ENCODE results near the gene PTDSS2.
"Not testable (repeated sequence)": the region's sequence is repeated elsewhere in the genome, so short reads cannot be mapped to it uniquely, and the experiment has no call there.

PTDSS2 gene

DNA sequence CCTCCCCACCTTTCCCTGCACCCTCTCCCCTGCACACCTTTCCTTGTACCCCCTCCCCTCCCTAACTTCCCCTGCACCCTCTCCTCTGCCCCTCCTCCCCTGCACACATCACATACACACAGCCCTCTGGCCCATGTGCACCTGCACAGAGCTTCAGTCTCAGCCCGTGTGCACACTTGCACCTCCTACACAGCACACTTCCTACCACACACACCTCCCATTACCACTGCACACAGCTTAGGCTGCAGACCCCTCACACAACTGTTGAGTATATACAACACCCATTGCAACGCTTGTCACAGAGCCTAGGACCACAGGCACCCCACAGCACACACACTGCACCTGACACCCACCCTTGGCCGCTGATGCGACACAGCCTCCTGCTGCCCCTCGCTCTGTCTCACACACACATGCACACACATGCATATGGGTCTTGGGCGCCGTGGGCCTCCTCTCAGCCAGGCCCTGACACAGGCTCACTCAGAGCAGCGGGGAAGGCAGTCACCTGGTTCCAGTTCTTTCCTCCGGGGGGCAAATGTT, 35.7 kb upstream of the PTDSS2 start:
- no peak for DNase-seq (ENCODE audit: low spot score)

DNA sequence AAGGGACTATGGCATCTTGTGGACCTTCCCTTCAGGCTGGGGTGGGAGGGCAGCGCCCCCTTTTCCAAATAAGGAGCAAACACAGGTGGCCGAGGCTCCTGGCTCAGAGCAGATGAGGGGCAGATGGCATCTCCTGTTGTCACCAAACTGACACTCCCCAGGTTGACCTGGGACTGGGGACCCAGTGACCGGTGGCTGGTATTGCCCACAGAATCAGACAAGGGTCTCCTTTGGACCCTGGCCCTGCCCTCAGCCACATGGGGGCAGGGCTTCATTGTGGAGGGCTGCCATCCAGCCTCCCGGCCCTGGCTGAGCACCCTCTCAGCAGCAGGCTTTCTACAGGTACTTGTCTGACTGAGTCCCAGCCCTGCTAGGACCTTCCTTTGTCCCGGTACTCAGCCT, 34.4 kb upstream of the PTDSS2 start:
- no peak for DNase-seq (ENCODE audit: low spot score)

DNA sequence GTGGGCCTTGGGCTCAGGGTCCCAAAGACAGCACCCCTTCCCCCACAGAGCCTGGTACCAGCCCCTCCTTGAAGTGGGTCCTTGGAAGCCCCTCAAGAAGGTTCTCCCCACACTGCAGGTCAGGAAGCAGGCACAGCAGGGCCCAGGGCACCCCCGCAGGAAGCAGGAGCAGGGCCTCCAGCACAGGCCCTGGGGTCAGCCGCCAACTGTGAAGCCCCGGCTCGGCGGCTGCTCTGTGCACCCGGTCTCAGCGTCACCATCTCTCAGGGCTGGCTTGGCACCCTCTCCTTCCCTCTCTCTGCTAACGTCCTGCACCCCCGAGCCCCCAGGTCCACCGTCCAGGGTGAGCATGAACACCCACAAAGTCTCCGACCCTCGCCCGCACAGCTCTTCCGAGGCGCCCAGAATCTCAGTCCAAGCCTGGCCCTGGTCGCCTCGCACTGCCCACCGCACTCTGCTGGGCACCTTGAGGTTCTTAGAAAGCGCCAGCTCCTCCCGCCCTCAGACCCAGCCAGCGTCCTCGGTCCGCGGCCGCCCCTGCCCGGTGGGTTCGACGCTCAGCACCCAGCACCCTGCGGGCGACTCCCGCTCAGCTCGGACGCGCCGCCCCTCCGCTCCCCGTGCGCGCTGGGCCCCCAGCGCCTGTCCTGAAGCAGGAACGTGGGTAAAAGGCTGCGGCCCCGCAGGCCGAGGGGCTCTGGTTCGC, 33.9 kb upstream of the PTDSS2 start:
- no peak for DNase-seq (ENCODE audit: low spot score)

DNA sequence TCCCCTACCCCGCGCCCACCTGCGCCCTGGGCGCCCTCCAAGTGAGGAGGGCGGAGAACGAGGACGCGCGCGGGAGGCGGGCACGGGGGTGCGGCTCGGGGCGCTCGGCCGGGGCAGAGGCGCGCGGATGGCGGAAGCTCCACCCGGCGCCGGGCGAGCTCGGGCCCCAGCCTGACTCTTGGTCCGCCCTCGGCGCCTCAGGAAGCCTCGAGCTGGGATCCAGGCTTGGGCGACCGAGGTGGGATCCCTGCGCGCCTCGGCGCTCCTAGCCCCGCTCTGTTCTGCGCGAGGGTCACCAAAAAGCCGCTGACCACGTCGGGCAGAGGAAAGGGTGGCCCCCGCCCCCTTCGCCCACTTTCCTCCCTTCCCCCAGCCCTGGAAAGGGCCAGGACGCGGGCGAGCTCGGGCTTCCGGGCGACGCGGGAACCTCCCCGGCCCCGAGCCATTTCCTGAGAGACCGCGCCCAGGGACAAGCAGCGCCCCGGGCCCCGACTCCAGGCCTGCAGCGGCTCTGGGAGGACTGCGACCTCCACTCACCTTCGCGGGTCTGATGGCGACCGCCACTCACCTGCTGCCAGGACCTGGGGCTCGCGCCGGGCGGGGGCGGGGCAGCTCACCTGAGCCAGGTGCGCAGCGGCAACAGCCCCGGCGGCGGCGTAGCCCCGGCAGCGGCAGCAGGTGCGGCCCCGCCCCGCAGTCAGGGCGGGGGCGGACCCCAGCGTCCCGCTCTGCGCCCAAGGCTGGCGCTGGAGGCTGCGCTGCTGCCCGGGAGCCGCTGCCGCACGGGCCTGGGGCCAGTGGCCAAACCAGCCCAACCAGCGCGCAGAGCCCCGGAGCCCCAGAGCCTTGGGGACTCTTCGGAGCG, 33.1 kb upstream of the PTDSS2 start:
- peak; percentile 49 for DNase-seq (ENCODE audit: low spot score)

DNA sequence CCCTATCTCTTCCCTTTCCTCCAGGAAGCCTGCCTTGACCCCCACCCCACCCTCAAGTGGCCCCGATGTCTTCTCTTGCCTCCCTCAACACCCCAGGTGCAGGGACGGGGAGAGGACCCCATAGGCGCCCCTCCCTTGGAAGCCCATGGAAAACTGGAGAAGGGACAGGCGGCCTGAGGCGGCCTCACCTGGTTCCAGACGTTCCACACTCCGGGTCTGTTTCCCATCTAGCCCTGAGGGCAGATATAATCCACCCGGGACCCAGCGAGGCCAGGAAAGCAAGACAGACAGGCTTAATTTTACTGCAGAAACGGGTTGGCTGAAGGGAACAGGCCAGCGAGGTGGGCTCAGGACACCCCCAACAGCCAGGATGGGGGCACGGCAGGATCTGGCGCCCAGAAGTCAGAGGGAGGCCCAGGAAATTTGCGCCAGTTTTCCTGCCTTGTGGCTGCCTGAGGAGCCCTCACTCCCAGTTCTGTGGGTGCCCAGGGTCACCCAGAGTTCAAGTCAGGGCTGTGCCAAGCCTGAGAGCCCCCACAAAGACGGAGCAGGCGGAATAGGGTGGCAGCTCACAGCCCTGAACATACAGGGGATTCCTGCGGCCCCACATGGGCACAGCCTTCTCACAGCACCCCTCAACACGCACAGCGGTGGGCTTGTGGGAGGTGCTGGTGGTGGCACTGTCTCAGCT, 32.3 kb upstream of the PTDSS2 start:
- no peak for DNase-seq (ENCODE audit: low spot score)

DNA sequence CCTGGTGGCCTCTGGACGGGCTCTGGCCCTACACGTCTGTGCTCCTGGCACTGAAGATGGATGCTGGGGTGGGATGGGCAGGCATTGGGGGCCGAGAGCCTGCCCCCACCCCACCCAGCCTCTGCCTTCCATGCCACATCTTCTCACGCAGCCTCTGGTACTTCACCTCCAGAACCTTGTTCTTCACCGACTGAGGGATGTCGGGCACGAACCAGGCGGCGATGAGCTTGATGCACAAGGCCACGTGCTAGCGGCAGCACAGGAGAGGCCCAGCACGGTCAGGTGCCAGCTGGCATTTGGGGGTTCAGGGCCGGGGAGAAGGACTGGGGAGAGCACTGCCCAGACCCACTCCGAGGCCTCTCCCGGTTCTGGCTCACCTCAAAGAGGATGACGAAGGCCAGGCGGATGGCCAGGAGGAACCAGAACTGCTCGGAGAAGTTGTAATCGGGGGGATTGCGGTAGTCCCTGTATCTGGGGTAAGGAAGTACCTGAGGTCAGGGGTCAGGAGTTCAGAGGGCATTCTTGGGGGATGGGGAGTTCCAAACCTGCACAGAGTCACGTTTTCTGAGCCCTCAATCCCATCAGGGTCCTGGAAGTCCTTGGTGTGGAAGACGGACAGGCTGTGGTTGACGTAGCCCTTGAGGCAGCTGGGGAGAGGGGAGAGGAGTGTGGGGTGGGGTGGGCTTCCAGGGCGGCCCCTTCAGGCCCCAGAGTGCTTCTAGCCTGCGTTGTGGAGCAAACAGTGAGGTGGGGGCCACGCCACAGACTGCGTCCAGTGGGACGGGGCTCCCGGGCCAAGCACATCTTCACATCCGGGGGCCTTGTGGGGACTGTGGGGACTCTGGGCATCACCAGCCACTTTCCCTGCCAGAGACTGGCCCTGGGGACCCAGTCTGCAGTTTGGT, 31.5 kb upstream of the PTDSS2 start:
- no peak for DNase-seq (ENCODE audit: low spot score)

DNA sequence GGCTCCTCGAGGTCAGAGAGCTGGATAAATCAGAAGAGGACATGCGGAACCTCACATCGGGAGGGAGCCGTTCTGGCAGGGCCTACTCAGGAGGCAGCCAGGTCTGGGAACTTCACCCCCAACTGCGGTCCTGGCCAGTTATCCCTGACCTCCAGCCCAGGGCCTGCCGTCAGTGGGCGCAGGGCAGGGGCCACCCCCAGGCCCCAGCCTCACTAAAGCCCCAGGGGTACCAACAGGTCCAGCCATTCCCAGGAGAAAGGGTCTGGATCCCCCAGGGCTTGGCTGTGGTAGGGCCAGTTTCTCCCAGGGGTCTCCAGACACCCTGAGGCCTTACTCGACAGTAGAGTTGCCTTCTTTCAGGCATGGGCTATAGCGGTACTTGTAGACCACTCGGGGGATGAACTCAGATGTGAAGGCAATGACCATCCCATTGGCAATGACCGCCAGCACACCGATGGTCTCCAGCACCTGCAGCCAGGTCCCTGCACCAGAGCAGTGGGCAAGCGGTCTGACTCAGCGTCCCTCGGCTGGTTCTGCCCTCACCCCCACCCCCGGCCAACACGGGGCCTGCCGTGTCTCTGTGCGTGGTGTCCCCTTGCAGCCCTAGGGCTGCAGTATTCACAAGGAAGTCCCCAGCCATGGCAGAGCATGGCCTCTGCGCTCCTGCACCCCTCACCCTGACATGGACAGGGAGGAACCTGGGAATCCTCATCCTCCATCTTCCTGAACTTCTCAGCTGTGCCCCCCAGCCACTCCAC, 30.7 kb upstream of the PTDSS2 start:
- DNase-seq (ENCODE audit: low spot score): no peak

DNA sequence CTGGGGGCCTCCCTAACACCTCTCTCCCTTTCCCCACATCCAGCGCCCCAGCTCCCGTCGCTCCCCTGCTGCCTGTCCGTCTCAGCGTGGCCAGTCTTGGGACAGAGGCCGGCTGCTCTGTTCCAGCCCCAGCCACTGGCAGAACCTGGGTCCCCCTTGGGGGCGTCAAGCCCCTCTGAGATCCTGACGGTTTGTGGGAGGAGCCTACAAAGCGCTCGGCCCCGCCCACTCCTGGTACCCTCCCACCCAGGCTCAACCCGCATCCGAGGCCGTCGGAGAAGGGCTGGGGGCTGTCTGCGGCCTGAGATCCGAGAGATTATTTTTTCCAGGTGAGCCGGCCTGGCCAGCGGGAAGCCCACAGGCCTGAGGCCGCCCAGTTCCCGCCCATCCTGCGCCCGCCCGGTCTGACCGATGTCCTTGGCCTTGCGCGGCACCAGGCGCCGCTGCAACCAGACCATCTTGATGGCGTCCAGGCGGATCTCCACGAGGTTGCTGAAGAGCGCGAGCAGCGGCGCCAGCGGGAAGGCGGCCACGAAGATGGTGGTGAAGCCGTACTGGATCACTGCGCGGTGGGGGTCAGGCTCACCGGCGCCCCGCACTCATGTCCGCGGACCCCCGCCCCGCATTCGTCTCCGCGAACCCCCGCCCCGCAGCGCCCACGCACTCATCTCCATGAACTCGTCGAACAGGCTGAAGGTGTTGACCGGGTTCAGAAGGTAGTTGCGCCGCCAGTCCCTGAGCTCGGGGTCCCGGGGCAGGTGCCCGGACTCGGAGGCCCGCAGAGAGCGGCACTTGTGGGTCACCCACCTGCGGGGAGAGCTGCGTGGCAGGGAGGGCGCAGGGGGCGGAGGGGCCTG, 29.8 kb upstream of the PTDSS2 start:
- DNase-seq (ENCODE audit: low spot score): no peak

DNA sequence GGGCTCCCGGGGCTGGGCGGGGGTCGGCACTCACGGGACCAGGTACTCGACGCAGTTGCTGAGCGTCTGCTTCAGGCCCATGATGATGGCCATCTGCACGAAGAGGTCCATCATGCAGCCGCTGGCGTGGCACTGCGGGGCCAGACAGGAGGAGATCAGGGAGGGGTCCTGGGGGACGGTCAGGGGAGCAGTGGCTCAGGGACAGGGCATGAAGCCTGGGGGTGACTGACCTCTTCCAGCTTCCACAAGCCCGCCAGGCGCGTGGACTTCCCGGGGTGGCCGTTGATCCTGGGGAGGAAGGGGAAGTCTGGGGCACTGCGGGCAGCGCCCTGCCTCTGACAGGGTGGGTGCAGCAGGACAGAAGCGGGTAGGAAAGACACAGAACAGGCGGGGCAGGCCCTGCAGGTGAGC, 29.2 kb upstream of the PTDSS2 start:
- no peak for DNase-seq (ENCODE audit: low spot score)

DNA sequence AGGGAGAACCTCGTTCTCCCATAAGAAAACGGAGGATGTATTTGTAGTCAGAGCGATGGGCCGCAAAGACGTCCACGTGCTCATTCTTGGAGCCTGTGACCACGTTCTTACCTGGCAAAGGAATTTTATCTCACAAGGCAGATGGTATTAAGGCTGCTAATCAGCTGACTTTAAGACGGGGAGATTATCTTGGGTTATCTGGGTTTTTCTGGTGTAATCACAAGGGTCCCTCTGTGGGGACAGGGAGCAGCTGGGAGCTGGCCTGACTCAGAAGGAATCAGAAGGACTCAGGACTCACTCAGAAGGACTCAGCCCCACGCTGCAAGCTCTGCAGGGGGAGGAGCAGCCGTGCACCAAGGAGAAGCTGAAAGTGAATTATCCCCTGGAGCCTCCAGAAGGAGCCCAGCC, 27.8 kb upstream of the PTDSS2 start:
- DNase-seq (ENCODE audit: low spot score): peak; percentile 40

DNA sequence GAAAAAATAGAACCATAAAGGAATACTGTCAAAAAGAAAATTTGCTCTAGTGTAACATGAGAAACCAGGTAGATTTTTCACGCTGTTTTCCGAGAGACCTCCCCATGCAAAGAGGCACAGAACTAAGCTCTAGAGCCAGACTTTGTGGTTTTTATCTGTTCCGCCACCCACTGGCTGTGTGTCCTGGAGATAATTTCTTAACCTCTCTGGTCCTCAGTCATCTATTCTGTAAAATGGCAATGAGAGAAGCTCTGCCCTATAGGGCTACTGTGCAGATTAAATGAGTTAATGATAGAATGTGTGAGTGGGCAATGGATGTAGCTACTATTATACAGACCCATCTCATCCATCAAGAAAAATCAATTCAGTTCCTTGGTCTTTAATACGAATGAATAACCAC, 25.8 kb upstream of the PTDSS2 start:
- no peak for DNase-seq (ENCODE audit: low spot score)

DNA sequence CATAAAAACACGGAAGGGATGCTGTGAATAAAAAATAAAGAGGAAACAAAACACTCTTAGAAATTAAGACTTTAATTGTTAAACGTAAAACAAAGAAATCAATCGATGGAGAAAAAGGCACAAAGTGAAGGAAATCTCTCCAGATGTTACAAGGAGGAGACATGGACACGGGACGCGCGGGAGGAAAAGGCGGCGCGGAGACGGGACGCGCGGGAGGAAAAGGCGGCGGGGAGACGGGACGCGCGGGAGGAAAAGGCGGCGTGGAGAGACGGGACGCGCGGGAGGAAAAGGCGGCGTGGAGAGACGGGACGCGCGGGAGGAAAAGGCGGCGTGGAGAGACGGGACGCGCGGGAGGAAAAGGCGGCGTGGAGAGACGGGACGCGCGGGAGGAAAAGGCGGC, 25.3 kb upstream of the PTDSS2 start:
- DNase-seq (ENCODE audit: low spot score): not testable (repeated sequence)

DNA sequence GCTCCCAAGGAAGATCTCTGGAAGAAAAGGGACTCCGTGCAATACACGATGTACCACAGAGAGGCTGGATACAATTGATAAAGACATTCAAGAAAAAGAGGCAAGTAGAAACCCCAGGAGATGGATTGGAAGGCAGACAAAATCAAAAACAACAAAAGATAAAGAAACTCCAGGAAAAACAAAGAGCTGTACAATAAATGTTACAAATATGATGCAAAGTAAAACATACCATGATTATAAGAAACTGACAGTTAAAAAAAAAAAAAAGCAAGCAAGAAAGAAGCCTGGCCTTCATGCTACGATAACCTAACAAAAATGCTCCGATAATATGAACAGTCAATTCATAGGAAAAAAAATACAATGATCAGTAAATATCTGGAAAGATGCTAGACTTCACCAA, 24.8 kb upstream of the PTDSS2 start:
- DNase-seq (ENCODE audit: low spot score): no peak

DNA sequence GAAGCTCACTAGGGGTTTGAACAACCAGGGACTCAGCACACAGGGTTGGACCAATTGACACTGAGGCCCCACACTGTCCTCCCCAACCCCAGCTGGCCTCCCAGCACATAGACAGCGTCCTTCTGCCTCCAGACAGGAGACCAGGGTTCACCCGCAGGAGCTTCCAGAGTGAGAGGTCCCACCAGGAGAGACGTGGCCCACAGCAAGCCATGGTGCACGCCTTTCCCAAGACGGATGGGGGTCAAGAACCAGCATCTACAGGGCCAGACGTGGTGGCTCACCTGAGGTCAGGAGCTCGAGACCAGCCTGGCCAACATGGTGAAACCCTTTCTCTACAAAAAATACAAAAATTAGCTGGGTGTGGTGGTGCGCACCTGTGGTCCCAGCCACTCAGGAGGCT, 23.2 kb upstream of the PTDSS2 start:
- no peak for DNase-seq (ENCODE audit: low spot score)

DNA sequence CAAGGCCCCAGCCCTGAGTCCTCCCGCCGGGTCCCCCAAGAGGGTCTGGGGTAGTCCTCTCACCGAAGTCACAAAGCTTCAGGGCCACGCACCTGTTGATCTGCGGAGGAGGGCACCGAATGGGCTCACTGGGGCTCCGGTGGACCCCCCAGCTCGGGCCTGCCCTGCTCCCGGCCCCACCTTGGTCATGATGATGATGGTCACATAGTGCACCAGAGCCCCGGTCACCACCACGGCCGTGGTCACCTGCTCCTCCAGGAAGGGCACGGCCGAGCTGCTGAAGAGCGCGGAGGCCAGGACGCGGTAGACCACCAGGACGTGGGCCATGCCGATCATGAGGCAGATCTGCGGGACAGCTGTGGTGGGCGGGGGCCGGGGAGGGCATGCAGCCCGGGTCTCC, 21.8 kb upstream of the PTDSS2 start:
- DNase-seq (ENCODE audit: low spot score): no peak

DNA sequence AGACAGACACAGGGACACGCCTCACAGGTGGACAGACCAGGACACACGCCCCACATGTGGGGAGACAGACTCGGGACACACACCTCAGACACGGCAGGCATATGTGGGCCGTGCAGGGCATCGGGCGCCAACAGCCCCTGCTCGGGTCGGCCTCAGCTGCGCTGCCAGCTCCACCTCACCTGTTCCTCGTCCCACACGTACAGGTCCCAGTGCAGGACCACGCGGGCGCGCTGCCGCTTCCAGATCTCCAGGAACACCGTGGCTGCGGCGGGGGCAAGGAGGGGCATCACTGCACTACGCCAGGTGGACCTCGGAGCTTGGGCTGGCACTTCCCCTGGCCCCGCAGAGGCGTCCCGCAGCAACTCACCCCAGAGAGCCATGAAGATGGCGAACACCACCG, 20.7 kb upstream of the PTDSS2 start:
- DNase-seq (ENCODE audit: low spot score): no peak

DNA sequence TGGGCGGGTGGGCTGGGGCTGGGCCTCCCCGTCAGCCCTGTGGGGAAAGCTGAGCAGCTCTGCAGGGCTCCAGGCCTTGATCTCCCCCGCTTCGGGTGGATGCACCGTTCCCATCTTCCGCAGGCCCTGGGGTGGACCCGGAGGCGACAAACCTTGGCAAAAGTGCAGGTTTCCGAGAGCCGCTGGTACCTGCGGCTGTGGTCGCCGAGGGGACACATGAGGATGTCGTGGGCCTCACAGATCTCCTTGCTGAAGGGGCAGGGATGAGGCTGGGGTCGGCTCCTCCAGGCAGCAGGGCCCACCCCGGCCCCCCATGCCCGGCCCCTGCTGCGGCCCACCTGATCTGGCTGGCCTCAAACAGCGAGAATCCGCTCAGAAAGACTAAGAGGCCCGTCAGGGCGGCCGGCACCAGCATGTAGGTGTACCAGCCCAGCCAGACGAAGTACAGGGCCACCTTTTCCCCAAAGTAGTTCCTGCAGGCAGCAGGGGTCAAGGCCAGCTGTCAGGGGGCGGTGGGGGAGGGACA, 20.1 kb upstream of the PTDSS2 start:
- no peak for DNase-seq (ENCODE audit: low spot score)

DNA sequence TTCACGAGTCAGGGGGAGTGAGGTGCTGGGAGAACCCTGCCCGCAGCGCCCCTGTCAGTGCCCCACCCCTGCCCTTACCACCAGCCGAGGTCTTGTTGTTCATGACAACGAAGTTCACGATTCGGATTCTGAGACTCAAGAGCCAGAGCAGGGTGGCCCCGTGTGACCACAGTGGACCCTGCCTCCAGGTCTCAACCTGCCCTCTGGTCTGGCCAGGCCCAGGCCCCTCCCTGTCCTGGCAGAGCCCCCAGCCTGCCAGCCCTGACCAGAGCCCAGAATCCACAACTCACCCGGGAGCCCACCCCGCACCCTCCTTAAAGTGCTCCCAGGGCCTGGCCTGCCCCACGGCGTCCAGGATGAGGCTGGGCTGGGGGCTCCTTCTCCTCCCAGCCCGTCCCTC, 18.2 kb upstream of the PTDSS2 start:
- DNase-seq (ENCODE audit: low spot score): no peak

DNA sequence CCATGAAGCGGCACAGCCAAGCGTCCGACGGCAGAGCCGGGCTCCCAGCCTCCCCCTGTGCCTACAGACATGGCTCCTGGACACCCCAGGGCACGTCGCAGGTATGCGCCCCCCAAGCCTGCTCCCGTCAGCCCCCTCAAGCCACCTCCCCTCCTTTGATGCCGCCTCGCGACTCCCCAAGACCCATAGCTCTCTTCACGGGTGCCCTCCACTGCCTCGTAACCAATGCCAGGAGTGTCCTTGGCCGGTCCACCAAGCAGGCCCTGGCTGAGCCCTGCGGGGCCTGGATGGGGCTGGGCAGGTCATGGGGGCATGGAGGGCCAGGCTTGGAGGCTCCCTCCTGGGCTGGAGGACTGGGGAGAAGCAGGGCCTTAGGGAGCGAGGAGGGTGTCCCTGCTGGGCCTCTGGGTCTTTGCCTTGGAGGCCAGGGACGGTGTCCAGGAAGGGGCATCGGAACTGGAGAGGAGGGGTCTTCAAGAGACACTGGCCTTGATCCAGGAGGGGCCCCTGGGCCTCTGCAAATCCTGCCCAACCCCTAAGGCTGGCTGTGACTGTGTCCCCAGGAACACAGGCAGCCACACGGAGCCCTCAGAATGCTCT, 17.5 kb upstream of the PTDSS2 start:
- DNase-seq (ENCODE audit: low spot score): no peak

Measured in RKO (cell line).